ENCODE data around the gene PEX14.

DNA sequence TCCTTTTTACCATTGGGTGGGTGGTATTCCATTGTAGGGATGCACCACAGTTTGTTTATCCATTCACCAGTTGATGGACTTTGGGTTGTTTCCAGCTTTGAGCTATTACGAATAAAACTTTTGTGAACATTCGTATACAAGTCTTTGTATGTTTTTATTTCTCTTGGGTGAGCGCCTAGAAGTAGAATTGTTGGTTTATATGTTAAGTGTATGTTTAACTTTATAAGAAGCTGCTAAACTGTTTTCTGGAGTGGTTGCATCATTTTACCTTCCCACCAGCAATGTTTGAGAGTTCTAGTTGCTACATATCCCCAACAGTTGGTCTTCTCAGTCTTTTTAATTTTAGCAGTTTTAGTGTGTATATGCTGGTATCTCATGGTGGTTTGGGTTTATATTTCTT lies 132.5 kb downstream of the PEX14 start:
- no peak for TF ChIP-seq ELF1 (IDR thresholded peaks at IDR 0.05; ENCODE audit: borderline replicate concordance, low read depth)
- TF ChIP-seq, protein P1, sequence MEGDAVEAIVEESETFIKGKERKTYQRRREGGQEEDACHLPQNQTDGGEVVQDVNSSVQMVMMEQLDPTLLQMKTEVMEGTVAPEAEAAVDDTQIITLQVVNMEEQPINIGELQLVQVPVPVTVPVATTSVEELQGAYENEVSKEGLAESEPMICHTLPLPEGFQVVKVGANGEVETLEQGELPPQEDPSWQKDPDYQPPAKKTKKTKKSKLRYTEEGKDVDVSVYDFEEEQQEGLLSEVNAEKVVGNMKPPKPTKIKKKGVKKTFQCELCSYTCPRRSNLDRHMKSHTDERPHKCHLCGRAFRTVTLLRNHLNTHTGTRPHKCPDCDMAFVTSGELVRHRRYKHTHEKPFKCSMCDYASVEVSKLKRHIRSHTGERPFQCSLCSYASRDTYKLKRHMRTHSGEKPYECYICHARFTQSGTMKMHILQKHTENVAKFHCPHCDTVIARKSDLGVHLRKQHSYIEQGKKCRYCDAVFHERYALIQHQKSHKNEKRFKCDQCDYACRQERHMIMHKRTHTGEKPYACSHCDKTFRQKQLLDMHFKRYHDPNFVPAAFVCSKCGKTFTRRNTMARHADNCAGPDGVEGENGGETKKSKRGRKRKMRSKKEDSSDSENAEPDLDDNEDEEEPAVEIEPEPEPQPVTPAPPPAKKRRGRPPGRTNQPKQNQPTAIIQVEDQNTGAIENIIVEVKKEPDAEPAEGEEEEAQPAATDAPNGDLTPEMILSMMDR (IDR thresholded peaks at IDR 0.05 in 2 of 3, conservative IDR thresholded peaks at IDR 0.05 in 1 of 3; ENCODE audit: borderline replicate concordance in 1 of 3, insufficient read depth in 1 of 3, low read depth in 2 of 3, low read length in 2 of 3), result no peak
- TF ChIP-seq, protein P2, sequence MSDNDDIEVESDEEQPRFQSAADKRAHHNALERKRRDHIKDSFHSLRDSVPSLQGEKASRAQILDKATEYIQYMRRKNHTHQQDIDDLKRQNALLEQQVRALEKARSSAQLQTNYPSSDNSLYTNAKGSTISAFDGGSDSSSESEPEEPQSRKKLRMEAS (IDR thresholded peaks at IDR 0.05), result no peak
- TF ChIP-seq ZFX (IDR thresholded peaks at IDR 0.05), result no peak
- TF ChIP-seq POLR2AphosphoS5 (IDR thresholded peaks at IDR 0.05; ENCODE audit: low read depth, low read length), result no peak
- TF ChIP-seq JUND (IDR thresholded peaks at IDR 0.05), result no peak
- TF ChIP-seq EZH2 (IDR thresholded peaks at IDR 0.05), result no peak
